ENCODE data around the gene CLEC16A.

Gene CLEC16A

DNA sequence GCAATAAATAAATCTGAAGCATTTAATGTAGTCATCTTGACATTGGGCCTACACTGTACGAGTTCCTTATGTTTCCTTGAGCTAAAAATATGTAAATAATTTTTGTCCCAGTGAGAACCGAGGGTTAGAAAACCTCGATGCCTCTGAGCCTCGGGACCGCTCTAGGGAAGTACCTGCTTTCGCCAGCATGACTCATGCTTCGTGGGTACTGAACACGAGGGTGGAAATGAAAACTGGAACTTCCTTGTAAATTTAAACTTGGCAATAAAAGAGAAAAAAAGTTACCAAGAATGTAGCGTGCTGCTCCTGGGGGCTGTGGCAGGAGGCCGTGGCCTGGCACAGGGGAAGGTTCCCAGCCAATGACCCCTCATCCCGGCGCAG, 237.5 kb downstream of the CLEC16A start:
- H3K4me3 ChIP-seq (ENCODE audit: low read depth, low read length), result no peak overlapping the region
- ChIA-PET POLR2A (no interaction called here), CTCF (no interaction called here)
- DNase-seq (ENCODE audit: low read depth, low spot score), result no peak
- TF ChIP-seq, protein P1, sequence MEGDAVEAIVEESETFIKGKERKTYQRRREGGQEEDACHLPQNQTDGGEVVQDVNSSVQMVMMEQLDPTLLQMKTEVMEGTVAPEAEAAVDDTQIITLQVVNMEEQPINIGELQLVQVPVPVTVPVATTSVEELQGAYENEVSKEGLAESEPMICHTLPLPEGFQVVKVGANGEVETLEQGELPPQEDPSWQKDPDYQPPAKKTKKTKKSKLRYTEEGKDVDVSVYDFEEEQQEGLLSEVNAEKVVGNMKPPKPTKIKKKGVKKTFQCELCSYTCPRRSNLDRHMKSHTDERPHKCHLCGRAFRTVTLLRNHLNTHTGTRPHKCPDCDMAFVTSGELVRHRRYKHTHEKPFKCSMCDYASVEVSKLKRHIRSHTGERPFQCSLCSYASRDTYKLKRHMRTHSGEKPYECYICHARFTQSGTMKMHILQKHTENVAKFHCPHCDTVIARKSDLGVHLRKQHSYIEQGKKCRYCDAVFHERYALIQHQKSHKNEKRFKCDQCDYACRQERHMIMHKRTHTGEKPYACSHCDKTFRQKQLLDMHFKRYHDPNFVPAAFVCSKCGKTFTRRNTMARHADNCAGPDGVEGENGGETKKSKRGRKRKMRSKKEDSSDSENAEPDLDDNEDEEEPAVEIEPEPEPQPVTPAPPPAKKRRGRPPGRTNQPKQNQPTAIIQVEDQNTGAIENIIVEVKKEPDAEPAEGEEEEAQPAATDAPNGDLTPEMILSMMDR (IDR thresholded peaks at IDR 0.05; ENCODE audit: insufficient read depth, low read length, missing control alignments), result no peak

DNA sequence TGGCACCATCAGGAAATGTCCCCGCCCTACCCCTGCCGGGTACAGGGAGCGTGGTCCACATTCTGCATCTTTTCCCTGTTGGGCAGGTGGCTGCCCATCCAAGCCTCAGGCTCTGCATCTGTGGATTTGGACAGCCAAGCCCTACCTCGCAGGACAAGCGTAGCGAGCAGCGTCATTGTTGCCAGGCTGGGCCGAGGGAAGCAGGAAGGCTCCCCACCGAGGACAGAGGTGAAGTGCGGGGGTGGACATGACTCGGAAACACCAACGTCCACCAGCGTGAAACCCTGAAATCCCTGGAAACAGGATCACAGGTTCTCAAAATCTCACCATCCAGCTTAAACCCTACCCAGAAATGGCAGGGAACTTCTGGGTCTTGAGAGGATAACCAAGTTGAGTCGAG, 238.0 kb downstream of the CLEC16A start:
- no peak overlapping the region for H3K4me3 ChIP-seq (ENCODE audit: low read depth, low read length)
- TF ChIP-seq, protein P1 (IDR thresholded peaks at IDR 0.05; ENCODE audit: insufficient read depth, low read length, missing control alignments), result no peak
- ChIA-PET CTCF (no interaction called here), POLR2A (no interaction called here)
- no peak for DNase-seq (ENCODE audit: low read depth, low spot score)

DNA sequence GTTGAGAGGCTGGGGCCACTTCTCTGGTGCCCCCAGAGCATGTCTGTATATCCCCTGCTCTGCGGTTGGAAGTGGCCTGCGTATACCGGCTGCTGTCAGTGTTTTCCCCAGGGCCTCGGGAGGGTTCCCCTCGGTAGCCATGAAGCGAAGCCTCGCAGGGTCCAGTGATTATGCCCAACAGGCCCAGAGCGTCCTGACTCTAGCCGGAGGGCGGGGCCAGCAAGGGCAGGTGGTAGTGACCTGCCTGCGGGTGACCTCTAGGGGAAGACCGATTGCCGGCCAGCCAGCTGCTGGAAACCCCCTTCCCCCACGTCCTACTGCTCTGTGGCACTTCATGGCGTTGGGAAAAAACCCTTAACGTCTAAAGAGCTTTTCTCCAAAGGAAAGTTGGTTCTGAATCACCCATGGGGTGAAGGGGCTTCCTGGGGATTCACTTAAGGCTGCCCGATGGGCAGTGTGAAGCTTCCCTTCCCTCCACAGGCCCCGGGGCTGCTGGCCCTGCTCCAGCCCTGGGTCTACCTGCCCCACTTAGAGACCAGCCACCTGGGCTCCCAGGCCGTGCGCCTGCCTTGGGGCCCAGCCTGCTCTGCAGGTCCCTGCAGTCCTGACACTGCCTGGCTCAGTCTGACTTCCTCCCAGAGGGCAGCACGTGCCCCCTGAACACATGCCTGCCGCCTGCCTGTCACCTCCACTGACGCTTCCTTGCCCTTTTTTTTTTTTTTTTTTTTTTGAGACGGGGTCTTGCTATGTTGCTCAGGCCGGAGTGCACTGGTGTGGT, 238.9 kb downstream of the CLEC16A start:
- ChIA-PET CTCF (interaction anchor here (2.6 kb wide), 1 partner anchor 10 kb away, joined by 5 read pairs; no protein-coding TSS in a partner anchor), POLR2A (no interaction called here)
- no peak for DNase-seq (ENCODE audit: low read depth, low spot score)
- H3K4me3 ChIP-seq (ENCODE audit: low read depth, low read length), result no peak overlapping the region
- TF ChIP-seq, protein P1 (IDR thresholded peaks at IDR 0.05; ENCODE audit: insufficient read depth, low read length, missing control alignments), result no peak

DNA sequence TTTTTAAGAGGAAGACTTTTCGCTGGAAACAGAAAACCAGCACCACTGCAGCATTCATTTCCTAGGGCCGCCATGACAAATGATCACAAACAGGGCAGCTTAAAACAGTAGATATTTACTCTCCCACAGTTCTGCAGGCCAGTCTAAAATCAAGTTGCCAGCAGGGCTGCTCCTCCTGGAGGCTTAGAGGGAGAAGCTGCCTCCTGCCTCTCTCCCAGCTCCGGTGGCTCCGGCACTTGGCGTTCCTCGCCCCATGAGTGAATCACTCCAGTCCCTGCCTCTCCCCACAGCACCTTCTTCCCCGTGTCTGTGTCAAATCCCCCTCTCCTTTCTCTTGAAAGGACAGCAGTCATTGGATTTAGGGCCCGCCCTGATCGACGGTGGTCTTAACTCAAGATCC, 239.6 kb downstream of the CLEC16A start:
- ChIA-PET POLR2A (no interaction called here), CTCF (interaction anchor here (2.6 kb wide), 1 partner anchor 11 kb away, joined by 5 read pairs; no protein-coding TSS in a partner anchor)
- DNase-seq (ENCODE audit: low read depth, low spot score), result no peak
- no peak overlapping the region for H3K4me3 ChIP-seq (ENCODE audit: low read depth, low read length)
- TF ChIP-seq, protein P1 (IDR thresholded peaks at IDR 0.05; ENCODE audit: insufficient read depth, low read length, missing control alignments), result no peak

DNA sequence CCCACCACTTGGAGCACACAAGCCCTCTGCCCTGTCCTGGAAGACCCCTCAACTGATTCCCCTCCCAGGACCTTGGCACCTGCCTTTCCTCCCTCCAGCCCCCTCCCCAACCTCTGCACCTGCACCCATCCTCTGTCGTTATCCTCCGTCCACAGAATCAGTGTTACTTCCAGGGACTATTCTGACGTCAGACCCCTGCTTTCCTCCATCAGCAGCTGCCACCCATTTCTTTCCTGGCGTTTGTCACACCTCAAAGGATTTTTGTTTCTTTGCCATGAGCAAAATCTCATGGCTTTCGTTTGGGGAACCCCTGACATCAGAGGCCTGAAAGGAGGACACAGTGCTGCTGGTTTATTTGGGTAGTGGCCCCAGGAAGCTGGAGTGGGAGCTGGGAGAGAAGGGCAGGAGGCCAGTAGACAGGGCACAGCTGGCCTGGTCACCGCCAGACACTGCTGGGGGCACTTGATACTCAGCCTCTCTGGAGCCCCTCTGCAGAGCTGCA, 243.2 kb downstream of the CLEC16A start:
- CTCF ChIA-PET, result no interaction called here
- POLR2A ChIA-PET, result no interaction called here
- DNase-seq (ENCODE audit: low read depth, low spot score), result no peak

More for the DNA sequence above, 243.2 kb downstream of the CLEC16A start:
- H3K4me3 ChIP-seq (ENCODE audit: low read depth, low read length), result no peak overlapping the region
- TF ChIP-seq, protein P1 (IDR thresholded peaks at IDR 0.05; ENCODE audit: insufficient read depth, low read length, missing control alignments), result no peak
